Measurements from ENCODE around the gene DLST. TPM values are rescaled to one million over a fixed set of nuclear protein-coding genes. Genes with fewer than 3 reads are reported as not detected.

The DLST gene
- total and polyA plus RNA-seq, 2 of the 4 experiments (the other 2 are of a cell fraction) = 58.6 to 119 TPM

DNA sequence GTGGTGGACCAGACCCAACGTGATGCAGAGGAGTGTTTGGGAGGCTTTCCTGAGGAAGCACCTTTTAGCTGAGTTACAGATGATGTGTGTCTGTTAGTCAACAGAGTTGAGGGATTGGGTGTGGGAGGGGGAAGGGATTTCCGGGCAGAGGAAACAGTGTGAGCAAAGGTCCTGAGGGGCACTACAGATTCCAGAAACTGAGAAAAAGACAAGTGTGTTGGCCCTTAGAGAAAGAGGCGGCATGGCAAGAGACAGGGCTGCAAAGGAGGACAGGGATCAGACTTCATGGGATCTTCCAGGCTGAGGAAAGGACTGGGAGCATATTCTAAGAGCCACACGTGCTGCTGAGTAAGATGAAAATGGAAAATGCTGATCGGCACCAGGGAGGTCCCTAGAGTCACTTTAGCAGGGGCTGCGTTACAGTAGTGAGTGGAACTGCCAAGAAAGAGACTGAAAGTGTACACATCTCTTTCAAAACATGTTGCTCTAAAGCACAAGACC lies 50.7 kb downstream of the DLST start:
- Histone ChIP-seq H3K23ac (ENCODE audit: low read depth, low read length) (peak overlapping the region; percentile 77), H3K9me3 (ENCODE audit: control insufficient read depth, insufficient read depth, low read length) (no peaks in the 10 kb centered on the region), H3K36me3 (ENCODE audit: control insufficient read depth, insufficient read depth, low read length) (no peaks in the 10 kb centered on the region), H3K4me1 (ENCODE audit: control insufficient read depth, insufficient read depth, low read length) (peaks cover 13% of the 10 kb centered on the region; the same call in 1 of the 2 replicates), H4K20me1 (ENCODE audit: insufficient read depth, low read length) (no peaks in the 10 kb centered on the region), H2BK15ac (ENCODE audit: low read depth, low read length) (peak overlapping the region; percentile 33; the same call in 1 of the 3 replicates), H3K9me1 (ENCODE audit: insufficient read depth, low read length) (0 out of 2 replicates have a peak, but pooled peaks cover 5% of the 10 kb centered on the region), H3K4me3 (ENCODE audit: insufficient read depth, low read depth, low read length) (no peak overlapping the region), H3K18ac (ENCODE audit: low read depth, low read length) (no peak overlapping the region), H3K79me1 (ENCODE audit: low read depth in 1 of 2, low read length in 2 of 2) (no peaks in the 10 kb centered on the region), H2BK120ac (ENCODE audit: low read depth, low read length) (no peak overlapping the region), H3K27me3 (ENCODE audit: control insufficient read depth, insufficient read depth, low read length) (peaks cover 1% of the 10 kb centered on the region; the same call in 1 of the 2 replicates), H3K14ac (replicated peaks; ENCODE audit: low read depth, low read length) (peak overlapping the region; percentile 58), H4K5ac (ENCODE audit: low read depth, low read length) (no peak overlapping the region), H2BK5ac (ENCODE audit: low read depth, low read length, poor library complexity, severe bottlenecking) (no peak overlapping the region), H3K4me2 (ENCODE audit: low read depth, low read length) (no peak overlapping the region), H3K56ac (ENCODE audit: extremely low read depth, insufficient read depth, low read length) (no peak overlapping the region), H3K4ac (ENCODE audit: low read depth, low read length) (no peak overlapping the region), H4K91ac (ENCODE audit: insufficient read depth, low read depth, low read length) (no peak overlapping the region), H2AK9ac (replicated peaks; ENCODE audit: low read depth, low read length, poor library complexity) (no peak overlapping the region), H4K8ac (ENCODE audit: low read depth in 2 of 2, low read length in 2 of 2) (no peak overlapping the region), H2BK20ac (ENCODE audit: low read depth, low read length) (0 out of 2 replicates have a peak overlapping the region, but pooled peaks have one; percentile 7), H2AFZ (replicated peaks; ENCODE audit: low read length, poor library complexity) (peak overlapping the region; percentile 62), H2AK5ac (ENCODE audit: low read depth, low read length) (0 out of 2 replicates have a peak overlapping the region, but pooled peaks have one; percentile 15), H3K9ac (ENCODE audit: low read depth, low read length) (no peak overlapping the region), H3K27ac (ENCODE audit: insufficient read depth, low read length) (no peak overlapping the region)
- ChIA-PET CTCF (no interaction called here), POLR2A (ENCODE audit: unreplicated experiment) (no interaction called here)
- TF ChIP-seq CTCF (conservative IDR thresholded peaks at IDR 0.05; ENCODE audit: low read depth, low read length) (no peak), BHLHE40 (IDR thresholded peaks at IDR 0.05; ENCODE audit: low read depth, low read length) (no peak), FOS (IDR thresholded peaks at IDR 0.05; ENCODE audit: low read depth, low read length) (no peak), RAD21 (IDR thresholded peaks at IDR 0.05; ENCODE audit: low read length) (no peak), SMC3 (IDR thresholded peaks at IDR 0.05; ENCODE audit: low read depth, low read length) (no peak), CHD1 (IDR thresholded peaks at IDR 0.05; ENCODE audit: low read depth, low read length) (no peak), MXI1 (IDR thresholded peaks at IDR 0.05; ENCODE audit: borderline replicate concordance, low read depth, low read length) (no peak), MAZ (IDR thresholded peaks at IDR 0.05; ENCODE audit: borderline replicate concordance, low read depth, low read length) (no peak), POLR2A (IDR thresholded peaks at IDR 0.05; ENCODE audit: low read depth, low read length) (no peak), MAFK (IDR thresholded peaks at IDR 0.05; ENCODE audit: low read depth, low read length) (no peak), USF2 (IDR thresholded peaks at IDR 0.05; ENCODE audit: low read depth, low read length) (no peak), CEBPB (IDR thresholded peaks at IDR 0.05; ENCODE audit: low read depth, low read length) (no peak), NFE2L2 (IDR thresholded peaks at IDR 0.05; ENCODE audit: low read depth, low read length) (no peak), RFX5 (IDR thresholded peaks at IDR 0.05; ENCODE audit: low read depth, low read length) (no peak)
- TF ChIP-seq, protein P1, sequence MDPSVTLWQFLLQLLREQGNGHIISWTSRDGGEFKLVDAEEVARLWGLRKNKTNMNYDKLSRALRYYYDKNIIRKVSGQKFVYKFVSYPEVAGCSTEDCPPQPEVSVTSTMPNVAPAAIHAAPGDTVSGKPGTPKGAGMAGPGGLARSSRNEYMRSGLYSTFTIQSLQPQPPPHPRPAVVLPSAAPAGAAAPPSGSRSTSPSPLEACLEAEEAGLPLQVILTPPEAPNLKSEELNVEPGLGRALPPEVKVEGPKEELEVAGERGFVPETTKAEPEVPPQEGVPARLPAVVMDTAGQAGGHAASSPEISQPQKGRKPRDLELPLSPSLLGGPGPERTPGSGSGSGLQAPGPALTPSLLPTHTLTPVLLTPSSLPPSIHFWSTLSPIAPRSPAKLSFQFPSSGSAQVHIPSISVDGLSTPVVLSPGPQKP (IDR thresholded peaks at IDR 0.05; ENCODE audit: borderline replicate concordance, low read depth, low read length) = no peak
- no peak; the same call in 1 of the 2 replicates for ATAC-seq (ENCODE audit: low read depth)
- WGBS, 2 experiments (ENCODE audit: extremely low coverage in 2 of 2, insufficient read length in 1 of 2) = 49% methylated on average over 3 of the region's 6 CpGs; no CpG with 5 or more reads in 1 of the 2 experiments
- in situ Hi-C loops (cut with MboI; ENCODE audit: low sequenced_read_pairs) (no loop called here), intact Hi-C loops (cut with micrococcal nuclease) (no loop called here), dilution Hi-C loops (cut with HindIII; ENCODE audit: low sequenced_read_pairs, unreplicated experiment) (no loop called here)
- no peak for DNase-seq
- no TSS peak for BruUV-seq (replicated peaks)

Measured in IMR-90 (cell line).